HEK293T (cell line): ENCODE measurements around the gene MOCS3.

ENCODE experiments used
- ARNT ChIP-seq: fragments of 450-650 bp; IDR thresholded peaks from 2 replicates; pipeline ENCODE4 v1.6.1; 2017; ENCODE audit warnings: mild to moderate bottlenecking
- CTBP1 ChIP-seq: fragments of 450-650 bp; IDR thresholded peaks from 2 replicates; pipeline ENCODE4 v1.6.1; 2016; ENCODE audit warnings: borderline replicate concordance
- ELF4 ChIP-seq: fragments of 450-650 bp; IDR thresholded peaks from 2 replicates; pipeline ENCODE4 v1.6.1; 2017; ENCODE audit warnings: antibody characterized with exemption
- FOXM1 ChIP-seq: fragments of 450-650 bp; IDR thresholded peaks from 2 replicates; pipeline ENCODE4 v1.6.1; 2017; ENCODE audit warnings: mild to moderate bottlenecking, borderline replicate concordance
- NFRKB ChIP-seq: fragments of 450-650 bp; IDR thresholded peaks from 2 replicates; pipeline ENCODE4 v1.6.1; 2016; ENCODE audit warnings: mild to moderate bottlenecking, moderate library complexity
- PKNOX1 ChIP-seq: fragments of 450-650 bp; IDR thresholded peaks from 2 replicates; pipeline ENCODE4 v1.6.1; 2016
- SP1 ChIP-seq: fragments of 450-650 bp; IDR thresholded peaks from 2 replicates; pipeline ENCODE4 v1.6.1; 2017

GRCh38 chr20:50924261-50924920 lies 34.2 kb upstream of the MOCS3 start:
- no peak for TF ChIP-seq ELF4
- no peak for TF ChIP-seq NFRKB
- TF ChIP-seq FOXM1 = no peak
- no peak for TF ChIP-seq SP1
- no peak for TF ChIP-seq PKNOX1
- TF ChIP-seq ARNT = no peak
- no peak for TF ChIP-seq CTBP1
